CD14-positive monocyte (primary cell): ENCODE measurements around the gene JAK2. TPM values are rescaled to one million over a fixed set of nuclear protein-coding genes. Genes with fewer than 3 reads are reported as not detected.

Experiments used
- DNase-seq, 3 donors: peaks; one replicate each; pipeline ENCODE4 v3.0.0-alpha.2; 2011 to 2022
- H2AFZ ChIP-seq: 2 replicates; pipeline ENCODE4 v1.6.0; 2012; ENCODE audit warnings: mild to moderate bottlenecking, low read depth, low read length, inconsistent platforms; ENCODE audit not compliant: insufficient read depth, poor library complexity, severe bottlenecking
- H3K27ac ChIP-seq, 2 donors: 1 replicate in 1 of 2; 2 replicates in 1 of 2; pipeline ENCODE4 v1.5.1; 2012 to 2013; ENCODE audit warnings: low read length in 2 of 2, control low read depth in 1 of 2, inconsistent platforms in 1 of 2, low read depth in 1 of 2, mild to moderate bottlenecking in 1 of 2
- H3K27me3 ChIP-seq, 2 donors: one replicate each; pipeline versions ENCODE4 v1.6.0 to v1.6.1; 2011 to 2013; ENCODE audit warnings: low read length in 2 of 2; ENCODE audit not compliant: control insufficient read depth in 2 of 2, insufficient read depth in 2 of 2
- H3K36me3 ChIP-seq, 2 donors: replicated peaks in 1 of 2; 1 replicate in 1 of 2; 2 replicates in 1 of 2; pipeline versions ENCODE4 v1.5.1 to v1.6.1; 2012 to 2013; ENCODE audit warnings: low read length in 2 of 2, control low read depth in 1 of 2, inconsistent platforms in 1 of 2, mild to moderate bottlenecking in 1 of 2; ENCODE audit not compliant: insufficient read depth in 2 of 2, control insufficient read depth in 1 of 2
- H3K4me1 ChIP-seq, 2 donors: 1 replicate in 1 of 2; 2 replicates in 1 of 2; pipeline versions ENCODE4 v1.5.1 to v1.6.1; 2012 to 2013; ENCODE audit warnings: low read length in 2 of 2, control low read depth in 1 of 2, inconsistent platforms in 1 of 2, mild to moderate bottlenecking in 1 of 2, moderate library complexity in 1 of 2; ENCODE audit not compliant: insufficient read depth in 2 of 2, control insufficient read depth in 1 of 2
- H3K4me2 ChIP-seq: replicated peaks from 2 replicates; pipeline ENCODE3; 2012; ENCODE audit warnings: low read length, moderate library complexity, mild to moderate bottlenecking; ENCODE audit not compliant: poor library complexity, severe bottlenecking; ENCODE audit errors: extremely low read depth
- H3K4me3 ChIP-seq, 3 experiments: fragments of 200-600 bp in 1 of 3; sonication (generic) in 1 of 3; replicated peaks in 1 of 3; 1 replicate in 2 of 3; 2 replicates in 1 of 3; pipeline ENCODE4 v1.5.1; 2011 to 2013; ENCODE audit warnings: low read length in 3 of 3, mild to moderate bottlenecking in 3 of 3, control low read depth in 2 of 3, low read depth in 2 of 3, inconsistent platforms in 1 of 3, moderate library complexity in 1 of 3
- H3K79me2 ChIP-seq: 2 replicates; pipeline ENCODE4 v1.6.0; 2012; ENCODE audit warnings: mild to moderate bottlenecking, control low read depth, inconsistent platforms, low read length, moderate library complexity; ENCODE audit not compliant: insufficient read depth
- H3K9ac ChIP-seq: 2 replicates; pipeline ENCODE4 v1.6.0; 2017; ENCODE audit warnings: low read length, mild to moderate bottlenecking; ENCODE audit not compliant: insufficient read depth, poor library complexity, severe bottlenecking
- H3K9me3 ChIP-seq, 2 donors: replicated peaks in 1 of 2; 1 replicate in 1 of 2; 2 replicates in 1 of 2; pipeline versions ENCODE4 v1.5.1 to v1.6.1; 2012 to 2013; ENCODE audit warnings: low read length in 2 of 2, control low read depth in 1 of 2; ENCODE audit not compliant: control insufficient read depth in 1 of 2, insufficient read depth in 1 of 2
- H4K20me1 ChIP-seq: 2 replicates; pipeline ENCODE4 v1.6.0; 2012; ENCODE audit warnings: mild to moderate bottlenecking, low read length, control low read depth, moderate library complexity; ENCODE audit not compliant: insufficient read depth
- H3K27ac Mint-ChIP-seq, 7 donors: one replicate each; pipeline ENCODE4 v1.8.0; 2020; ENCODE audit warnings: mild to moderate bottlenecking in 7 of 7, mixed read lengths in 7 of 7, moderate library complexity in 6 of 7, inconsistent platforms in 2 of 7
- H3K27me3 Mint-ChIP-seq, 3 donors: one replicate each; pipeline ENCODE4 v1.8.0; 2021 to 2022; ENCODE audit warnings: low read depth in 3 of 3, mild to moderate bottlenecking in 3 of 3, mixed read lengths in 3 of 3, moderate library complexity in 3 of 3, inconsistent platforms in 1 of 3
- H3K36me3 Mint-ChIP-seq, 2 donors: one replicate each; pipeline ENCODE4 v1.8.0; 2020; ENCODE audit warnings: mixed read lengths in 2 of 2, inconsistent platforms in 1 of 2, mild to moderate bottlenecking in 1 of 2
- H3K4me1 Mint-ChIP-seq: one replicate; pipeline ENCODE4 v1.8.0; 2020; ENCODE audit warnings: mild to moderate bottlenecking, mixed read lengths
- H3K4me3 Mint-ChIP-seq, 2 donors: one replicate each; pipeline ENCODE4 v1.8.0; 2020; ENCODE audit warnings: mild to moderate bottlenecking in 2 of 2, mixed read lengths in 2 of 2, moderate library complexity in 1 of 2
- H3K9me3 Mint-ChIP-seq, 7 donors: one replicate each; pipeline ENCODE4 v1.8.0; 2020 to 2022; ENCODE audit warnings: mixed read lengths in 7 of 7, mild to moderate bottlenecking in 6 of 7, moderate library complexity in 6 of 7, inconsistent platforms in 2 of 7
- CTCF ChIP-seq: fragments of 200-600 bp; IDR thresholded peaks from one replicate; pipeline ENCODE4 v1.8.0; 2022; ENCODE audit warnings: antibody characterized with exemption, mild to moderate bottlenecking
- WGBS: methylation state at CpG from one replicate; pipeline ENCODE4 v1.1.5; 2013; ENCODE audit warnings: missing lambda C conversion rate; ENCODE audit not compliant: insufficient coverage; 5-methylcytosine and 5-hydroxymethylcytosine counted together
- intact Hi-C, 2 donors: fragments of 100-400 bp; cut with micrococcal nuclease; formaldehyde crosslinking; loops; one replicate each; pipeline versions ENCODE4 v1.15.0 to v1.15.1; 2023
- polyA plus RNA-seq, 3 donors: library from polyadenylated mRNA; depleted of rRNA in 1 of 3; unstranded in 2 of 3; stranded (reverse) in 1 of 3; fragments of 300-500 nt in 2 of 3; fragments of >200 nt in 1 of 3; fragmentation: Illumina TruSeq in 2 of 3; gene quantifications; 1 replicate in 2 of 3; 2 replicates in 1 of 3; pipeline ENCODE4 v1.2.3, GENCODE V29; 2012 to 2021

JAK2 gene
- polyA plus RNA-seq, 3 donors: 23.5 to 34.7 (median 33.0) TPM

GRCh38 chr9:5122116-5122515, 137.0 kb downstream of the JAK2 start:
- H2AFZ ChIP-seq: no peak overlapping the region
- DNase-seq: no peak
- no peak overlapping the region for H3K4me3 Mint-ChIP-seq

GRCh38 chr9:5122516-5122915, 137.4 kb downstream of the JAK2 start:
- Histone ChIP-seq H4K20me1 (peaks cover 84% of the 10 kb centered on the region), H3K27ac (no peak overlapping the region), H3K79me2 (no peaks in the 10 kb centered on the region), H3K4me1 (no peaks in the 10 kb centered on the region), H3K9me3 (no peaks in the 10 kb centered on the region), H3K36me3 (peaks cover 53 to 82% of the 10 kb centered on the region in 2 donors), H3K27me3 (no peaks in the 10 kb centered on the region), H3K9ac (no peak overlapping the region), H3K4me3 (no peak overlapping the region), H3K4me2 (no peak overlapping the region), H2AFZ (no peak overlapping the region)
- WGBS: no CpG with 5 or more reads among the region's 3 CpGs
- Mint-ChIP-seq H3K9me3 (no peaks in the 10 kb centered on the region), H3K27me3 (no peaks in the 10 kb centered on the region), H3K27ac (no peak overlapping the region), H3K36me3 (peaks cover 61 to 67% of the 10 kb centered on the region in 2 donors), H3K4me3 (no peak overlapping the region), H3K4me1 (no peaks in the 10 kb centered on the region)
- no peak for TF ChIP-seq CTCF
- no peak for DNase-seq
- intact Hi-C loops: no loop called here

More at GRCh38 chr9:5122116-5122515, 137.0 kb downstream of the JAK2 start:
- no peak for TF ChIP-seq CTCF
- no peak overlapping the region for H3K4me3 ChIP-seq
- WGBS: no CpG with 5 or more reads among the region's 1 CpG
- Mint-ChIP-seq H3K27ac (no peak overlapping the region), H3K4me1 (no peaks in the 10 kb centered on the region), H3K27me3 (no peaks in the 10 kb centered on the region), H3K36me3 (peaks cover 62 to 67% of the 10 kb centered on the region in 2 donors), H3K9me3 (no peaks in the 10 kb centered on the region)
- H3K9ac ChIP-seq: no peak overlapping the region
- H3K36me3 ChIP-seq: peaks cover 51 to 80% of the 10 kb centered on the region in 2 donors
- H3K27ac ChIP-seq: no peak overlapping the region
- no peaks in the 10 kb centered on the region for H3K9me3 ChIP-seq
- no peak overlapping the region for H3K4me2 ChIP-seq
- H3K79me2 ChIP-seq: no peaks in the 10 kb centered on the region
- H3K4me1 ChIP-seq: no peaks in the 10 kb centered on the region
- no peaks in the 10 kb centered on the region for H3K27me3 ChIP-seq
- H4K20me1 ChIP-seq: peaks cover 86% of the 10 kb centered on the region
- intact Hi-C loops: no loop called here
